Endothelial cell of umbilical vein (primary cell): Measurements from ENCODE around the gene TAF9. TPM values are rescaled to one million over a fixed set of nuclear protein-coding genes. Genes with fewer than 3 reads are reported as not detected.

Experiments used
- BruUV-seq: library from RNA; stranded (reverse); fragments of 400-500 nt; replicated peaks from 2 replicates; lab custom pipeline; 2021; lab: Mats Ljungman, UMichigan
- CTCF ChIA-PET: fragments of 300-600, 350-600 bp; sonication (Branson Sonifier 250); formaldehyde crosslinking; loops from one replicate; lab custom pipeline; 2021; ENCODE audit warnings: antibody characterized with exemption, inconsistent platforms; lab: Charles Lee
- POLR2A ChIA-PET: fragments of 300-600, 350-600 bp; sonication (Branson Sonifier 250); formaldehyde crosslinking; loops from one replicate; lab custom pipeline; 2021; ENCODE audit warnings: antibody characterized with exemption, inconsistent platforms; lab: Charles Lee
- DNase-seq: peaks from one replicate; pipeline ENCODE4 v3.0.0-alpha.2; 2011; ENCODE audit warnings: low read depth, low spot score
- FAIRE-seq: peaks from 2 replicates; lab custom pipeline; 2011; peaks lifted over from hg19 to GRCh38; lab: Jason Lieb, UNC
- H2AFZ ChIP-seq: 2 replicates; pipeline ENCODE4 v1.6.0; 2012; ENCODE audit warnings: low read depth, low read length, control low read depth, inconsistent platforms
- H3K27ac ChIP-seq: 2 replicates; pipeline ENCODE4 v1.5.1; 2011; ENCODE audit warnings: low read depth, mild to moderate bottlenecking, control low read depth, low read length, moderate library complexity; ENCODE audit not compliant: insufficient read depth
- H3K27me3 ChIP-seq, 2 experiments: 2 replicates each; pipeline versions ENCODE4 v1.6.0 to v1.6.1; 2011; ENCODE audit warnings: low read length in 2 of 2, mixed read lengths in 1 of 2; ENCODE audit not compliant: control insufficient read depth in 2 of 2, insufficient read depth in 2 of 2
- H3K36me3 ChIP-seq, 2 experiments: 2 replicates in 1 of 2; 3 replicates in 1 of 2; pipeline ENCODE4 v1.5.1; 2011; ENCODE audit warnings: low read length in 2 of 2, mild to moderate bottlenecking in 1 of 2, moderate library complexity in 1 of 2; ENCODE audit not compliant: control insufficient read depth in 2 of 2, insufficient read depth in 2 of 2; ENCODE audit errors: extremely low read depth in 1 of 2
- H3K4me1 ChIP-seq: 3 replicates; pipeline ENCODE4 v1.5.1; 2011; ENCODE audit warnings: mild to moderate bottlenecking, low read length; ENCODE audit not compliant: control insufficient read depth, insufficient read depth; ENCODE audit errors: extremely low read depth
- H3K4me2 ChIP-seq: 2 replicates; pipeline ENCODE4 v1.6.1; 2011; ENCODE audit warnings: low read length, control low read depth, mixed read lengths; ENCODE audit not compliant: insufficient read depth
- H3K4me3 ChIP-seq, 3 experiments: fragments of 200-600 bp in 1 of 3; sonication (generic), shearing (Covaris generic) in 1 of 3; replicated peaks in 1 of 3; 2 replicates each; pipeline ENCODE4 v1.5.1; 2011 to 2016; ENCODE audit warnings: control low read depth in 3 of 3, low read length in 3 of 3, mild to moderate bottlenecking in 2 of 3, inconsistent platforms in 1 of 3, low read depth in 1 of 3, moderate library complexity in 1 of 3; ENCODE audit not compliant: insufficient read depth in 1 of 3
- H3K79me2 ChIP-seq: 2 replicates; pipeline ENCODE4 v1.6.0; 2012; ENCODE audit warnings: low read length, inconsistent platforms; ENCODE audit not compliant: control insufficient read depth, insufficient read depth
- H3K9ac ChIP-seq: replicated peaks from 2 replicates; pipeline ENCODE3; 2011; ENCODE audit warnings: low read length, control low read depth; ENCODE audit not compliant: insufficient read depth; ENCODE audit errors: extremely low read depth
- H3K9me1 ChIP-seq: replicated peaks from 3 replicates; pipeline ENCODE4 v1.6.0; 2011; ENCODE audit warnings: mild to moderate bottlenecking, low read length; ENCODE audit not compliant: control insufficient read depth, insufficient read depth; ENCODE audit errors: extremely low read depth
- H3K9me3 ChIP-seq: replicated peaks from 2 replicates; pipeline ENCODE4 v1.5.1; 2012; ENCODE audit warnings: low read length, inconsistent platforms; ENCODE audit not compliant: control insufficient read depth, insufficient read depth
- H4K20me1 ChIP-seq: replicated peaks from 2 replicates; pipeline ENCODE3; 2011; ENCODE audit warnings: mild to moderate bottlenecking, low read length; ENCODE audit not compliant: control insufficient read depth, insufficient read depth; ENCODE audit errors: extremely low read depth
- CTCF ChIP-seq, 2 donors: IDR thresholded peaks; 1 replicate in 1 of 2; 2 replicates in 1 of 2; pipeline ENCODE4 v1.5.1; 2011; ENCODE audit warnings: low read length in 2 of 2, mild to moderate bottlenecking in 2 of 2, moderate library complexity in 2 of 2, control low read depth in 1 of 2, inconsistent platforms in 1 of 2, low read depth in 1 of 2; ENCODE audit not compliant: insufficient read depth in 1 of 2; ENCODE audit errors: extremely low read depth in 1 of 2
- EZH2 ChIP-seq: IDR thresholded peaks from 2 replicates; pipeline ENCODE4 v1.6.1; 2012; ENCODE audit warnings: borderline replicate concordance, low read depth, mild to moderate bottlenecking, moderate library complexity, low read length, inconsistent platforms; ENCODE audit not compliant: severe bottlenecking
- FOS ChIP-seq: IDR thresholded peaks from 2 replicates; pipeline ENCODE4 v1.6.1; 2011; ENCODE audit warnings: mild to moderate bottlenecking, low read length, moderate library complexity, borderline replicate concordance; ENCODE audit not compliant: insufficient read depth
- GATA2 ChIP-seq: IDR thresholded peaks from 2 replicates; pipeline ENCODE4 v1.7.0; 2011; ENCODE audit warnings: low read depth, mild to moderate bottlenecking, moderate library complexity, mixed read lengths, low read length; ENCODE audit not compliant: insufficient read length, insufficient read depth
- JUN ChIP-seq: IDR thresholded peaks from 2 replicates; pipeline ENCODE4 v1.6.1; 2011; ENCODE audit warnings: borderline replicate concordance, low read depth; ENCODE audit not compliant: insufficient read length, insufficient read depth
- MAX ChIP-seq: IDR thresholded peaks from 2 replicates; pipeline ENCODE4 v1.6.1; 2011; ENCODE audit not compliant: insufficient read depth, insufficient read length
- MYC ChIP-seq: IDR thresholded peaks from one replicate; pipeline ENCODE4 v1.6.1; 2011; ENCODE audit warnings: mild to moderate bottlenecking, low read depth, low read length
- POLR2A ChIP-seq: IDR thresholded peaks from 2 replicates; pipeline ENCODE4 v1.6.1; 2012; ENCODE audit warnings: low read depth, mild to moderate bottlenecking, control low read depth, low read length
- POLR2AphosphoS5 ChIP-seq: IDR thresholded peaks from 2 replicates; pipeline ENCODE4 v1.6.1; 2012; ENCODE audit warnings: low read depth, mild to moderate bottlenecking, control low read depth, low read length, moderate library complexity; ENCODE audit not compliant: insufficient read depth
- dilution Hi-C: fragments of 300-500 bp; cut with MboI; formaldehyde crosslinking; loops from one replicate; pipeline ENCODE4 v1.15.0; 2019; ENCODE audit warnings: low sequenced_read_pairs; ENCODE audit not compliant: extremely low pct_ligation_motif_present
- intact Hi-C: fragments of 100-400 bp; cut with micrococcal nuclease; formaldehyde crosslinking; loops from one replicate; pipeline ENCODE4 v1.10.0; 2022
- polyA plus RNA-seq, 4 experiments: library from polyadenylated mRNA; depleted of rRNA in 3 of 4; stranded (reverse) in 3 of 4; unstranded in 1 of 4; fragments of >200 nt; gene quantifications; 2 replicates each; pipeline versions ENCODE4 v1.2.1 to v1.2.3, GENCODE V29; 2011 to 2012; ENCODE audit warnings: missing spikeins in 1 of 4
- total RNA-seq: library from RNA; stranded (reverse); gene quantifications from 2 replicates; pipeline ENCODE4 v1.2.3, GENCODE V29; 2021

The TAF9 gene
- total and polyA plus RNA-seq, 2 donors (not counting 3 experiments of a cell fraction or from before 2014, with no cell fraction given) = 67.8 to 84.8 TPM

- dilution Hi-C loops (no loop called here), intact Hi-C loops (no loop called here)
- no TSS peak for BruUV-seq
- H3K36me3 ChIP-seq = peaks cover 0 to 4% of the 10 kb centered on the region in 2 experiments
- H3K9me1 ChIP-seq = no peaks in the 10 kb centered on the region
- no peaks in the 10 kb centered on the region for H3K79me2 ChIP-seq
- no peaks in the 10 kb centered on the region for H3K4me1 ChIP-seq
- TF ChIP-seq POLR2A = no peak
- CTCF ChIA-PET = no interaction called here
- H3K4me3 ChIP-seq = no peak overlapping the region
- H3K9me3 ChIP-seq = no peaks in the 10 kb centered on the region
- no peak for DNase-seq
- H3K9ac ChIP-seq = no peak overlapping the region
- no peaks in the 10 kb centered on the region for H4K20me1 ChIP-seq
- no peak overlapping the region for H2AFZ ChIP-seq
- H3K4me2 ChIP-seq = no peak overlapping the region
- no peak for FAIRE-seq
- H3K27me3 ChIP-seq = no peaks in the 10 kb centered on the region
- no peak overlapping the region for H3K27ac ChIP-seq
- POLR2A ChIA-PET = no interaction called here
Measured at GRCh38 chr5:69350664-69351063, 18.7 kb downstream of the TAF9 start.

- Histone ChIP-seq H3K79me2 (no peaks in the 10 kb centered on the region), H3K9ac (no peak overlapping the region), H3K4me2 (no peak overlapping the region), H3K4me3 (no peak overlapping the region), H3K9me1 (no peaks in the 10 kb centered on the region), H3K4me1 (no peaks in the 10 kb centered on the region), H3K27ac (no peak overlapping the region), H3K27me3 (no peaks in the 10 kb centered on the region), H3K36me3 (no peaks in the 10 kb centered on the region), H2AFZ (no peak overlapping the region), H4K20me1 (no peaks in the 10 kb centered on the region), H3K9me3 (no peaks in the 10 kb centered on the region)
- POLR2A ChIA-PET = interaction anchor here (0.6 kb wide), 1 partner anchor 48 kb away, joined by 4 read pairs; no protein-coding TSS in a partner anchor
- DNase-seq = no peak
- intact Hi-C loops (no loop called here), dilution Hi-C loops (no loop called here)
- BruUV-seq = no TSS peak
- CTCF ChIA-PET = interaction anchor here (1.0 to 1.2 kb wide), 3 partner anchors 8 to 249 kb away, joined by 3 to 5 read pairs (median 4); partner anchors contain the start of gene SLC30A5
- TF ChIP-seq JUN = no peak
- TF ChIP-seq EZH2 = no peak
- TF ChIP-seq MAX = no peak
- TF ChIP-seq CTCF (IDR thresholded peaks at IDR 0.05; ENCODE audit: extremely low read depth in 1 of 2, insufficient read depth in 1 of 2, low read depth in 1 of 2, low read length in 2 of 2) = no peak
- TF ChIP-seq POLR2AphosphoS5 = no peak
- no peak for TF ChIP-seq GATA2
- no peak for TF ChIP-seq MYC
- TF ChIP-seq FOS = no peak
- TF ChIP-seq POLR2A = no peak
- no peak for FAIRE-seq
Measured at GRCh38 chr5:69343083-69343482, 26.2 kb downstream of the TAF9 start.
